Kidney (tissue), 14 donors: ENCODE results near the gene TLL1. TPM values are rescaled to one million over a fixed set of nuclear protein-coding genes. Genes with fewer than 3 reads are reported as not detected.

Experiments used
- DNase-seq, 5 donors: peaks; one replicate each; pipeline ENCODE4 v3.0.0-alpha.2; 2013 to 2020
- FAIRE-seq: peaks from 2 replicates; lab custom pipeline; 2012; peaks lifted over from hg19 to GRCh38; lab: Jason Lieb, UNC
- H3K27ac ChIP-seq, 2 donors: one replicate each; pipeline ENCODE4 v1.7.0; 2013; ENCODE audit warnings: low read depth in 2 of 2, low read length in 2 of 2, inconsistent platforms in 1 of 2
- H3K27me3 ChIP-seq: one replicate; pipeline ENCODE4 v1.7.1; 2013; ENCODE audit warnings: low read length, inconsistent platforms; ENCODE audit not compliant: control insufficient read depth, insufficient read depth
- H3K36me3 ChIP-seq, 3 donors: one replicate each; pipeline versions ENCODE4 v1.7.0 to v1.7.1; 2013; ENCODE audit warnings: low read length in 3 of 3, control low read depth in 1 of 3, inconsistent platforms in 1 of 3; ENCODE audit not compliant: insufficient read depth in 3 of 3, control insufficient read depth in 2 of 3
- H3K4me1 ChIP-seq, 3 donors: one replicate each; pipeline versions ENCODE4 v1.7.0 to v1.7.1; 2013; ENCODE audit warnings: low read length in 3 of 3, inconsistent platforms in 1 of 3, low read depth in 1 of 3; ENCODE audit not compliant: control insufficient read depth in 2 of 3, insufficient read depth in 2 of 3
- H3K4me3 ChIP-seq, 3 donors: one replicate each; pipeline versions ENCODE4 v1.7.0 to v1.8.1; 2013; ENCODE audit warnings: low read length in 3 of 3, control low read depth in 1 of 3, inconsistent platforms in 1 of 3
- H3K9ac ChIP-seq, 3 donors: one replicate each; pipeline versions ENCODE4 v1.7.0 to v1.7.1; 2013; ENCODE audit warnings: low read length in 3 of 3, control low read depth in 1 of 3, inconsistent platforms in 1 of 3
- H3K9me3 ChIP-seq, 3 donors: one replicate each; pipeline versions ENCODE4 v1.7.0 to v1.7.1; 2013; ENCODE audit warnings: low read length in 3 of 3, control low read depth in 1 of 3, inconsistent platforms in 1 of 3; ENCODE audit not compliant: control insufficient read depth in 2 of 3, insufficient read depth in 1 of 3
- CTCF ChIP-seq: IDR thresholded peaks from 3 replicates; pipeline ENCODE4 v1.5.1; 2012; ENCODE audit warnings: mild to moderate bottlenecking, moderate library complexity, borderline replicate concordance; ENCODE audit not compliant: insufficient read depth; ENCODE audit errors: extremely low read depth
- intact Hi-C: fragments of 100-400 bp; cut with DNase I; formaldehyde crosslinking; loops from one replicate; pipeline ENCODE4 v1.11.1; 2022
- polyA plus RNA-seq: library from polyadenylated mRNA; stranded (reverse); fragments of 350-450 nt; fragmentation: Illumina TruSeq; extraction: RNeasy Lipid Tissue Mini Kit (QIAGEN cat#74804); gene quantifications from one replicate; pipeline ENCODE4 v1.2.3, GENCODE V29; 2014; ENCODE audit warnings: low read depth, low replicate concordance; ENCODE audit not compliant: insufficient read depth
- total RNA-seq: library from RNA; stranded (reverse); fragmentation: NEBNext Ultra II Directional; extraction: Animal tissue kit (Norgen Biotek cat#: 25700); gene quantifications from one replicate; pipeline ENCODE4 v1.2.1, GENCODE V29; 2021
- donor health status: control.
- donor health status: control.
- donor health status: control.
- donor health status: control.
- donor health status: control.
- donor health status: DM: yes; HTN: yes; CAD: no.
- donor health status: Normal renal cell carcinoma (clear cell type).

Gene TLL1
- total and polyA plus RNA-seq, 2 donors from 2014 or later: 0.28 to 10.0 TPM

- H3K4me1 ChIP-seq: no peaks in the 10 kb centered on the region
- intact Hi-C loops: no loop called here
- no peak overlapping the region for H3K4me3 ChIP-seq
- no peaks in the 10 kb centered on the region for H3K9me3 ChIP-seq
- H3K9ac ChIP-seq: no peak overlapping the region
- H3K27ac ChIP-seq: no peak overlapping the region
- TF ChIP-seq CTCF: no peak
- no peak for FAIRE-seq
- no peaks in the 10 kb centered on the region for H3K36me3 ChIP-seq
- H3K27me3 ChIP-seq: no peaks in the 10 kb centered on the region
- DNase-seq: no peak
Observed at GRCh38 chr4:166077782-166078181, 204.7 kb downstream of the TLL1 start.

GRCh38 chr4:166078383-166078782 is 205.3 kb downstream of the TLL1 start:
- Histone ChIP-seq H3K9me3 (no peaks in the 10 kb centered on the region), H3K27ac (no peak overlapping the region), H3K36me3 (no peaks in the 10 kb centered on the region), H3K9ac (no peak overlapping the region), H3K27me3 (no peaks in the 10 kb centered on the region), H3K4me3 (no peak overlapping the region), H3K4me1 (no peaks in the 10 kb centered on the region)
- no peak for TF ChIP-seq CTCF
- intact Hi-C loops: no loop called here
- FAIRE-seq (no peak), DNase-seq (no peak)

- intact Hi-C loops: no loop called here
- no peak overlapping the region for H3K9ac ChIP-seq
- TF ChIP-seq CTCF: no peak
- H3K9me3 ChIP-seq: no peaks in the 10 kb centered on the region
- H3K27ac ChIP-seq: no peak overlapping the region
- peak in 1 of 5 donors; percentile 21 for DNase-seq
- no peaks in the 10 kb centered on the region for H3K4me1 ChIP-seq
- H3K36me3 ChIP-seq: no peaks in the 10 kb centered on the region
- no peak overlapping the region for H3K4me3 ChIP-seq
- H3K27me3 ChIP-seq: no peaks in the 10 kb centered on the region
- no peak for FAIRE-seq
Observed at GRCh38 chr4:166078955-166079354, 205.9 kb downstream of the TLL1 start.

GRCh38 chr4:166087569-166087968 is 214.5 kb downstream of the TLL1 start:
- Histone ChIP-seq H3K4me1 (no peaks in the 10 kb centered on the region), H3K27ac (no peak overlapping the region), H3K4me3 (no peak overlapping the region), H3K27me3 (no peaks in the 10 kb centered on the region), H3K9ac (no peak overlapping the region), H3K36me3 (no peaks in the 10 kb centered on the region), H3K9me3 (no peaks in the 10 kb centered on the region)
- FAIRE-seq (no peak), DNase-seq (no peak)
- no peak for TF ChIP-seq CTCF
- intact Hi-C loops: no loop called here
